GM19324 (cell line): ENCODE results near the gene MYO16.

Experiments used
- ATAC-seq: cut with Tn5 transposase; IDR thresholded peaks from one replicate; pipeline ENCODE4 v1.9.1; 2021; ENCODE audit warnings: mild to moderate bottlenecking, moderate library complexity; ENCODE audit not compliant: unreplicated experiment, low FRiP score

MYO16 gene

GRCh38 chr13:109160357-109160756, 530.9 kb downstream of the MYO16 start:
- ATAC-seq, result no peak

GRCh38 chr13:109160887-109161669, 531.7 kb downstream of the MYO16 start:
- ATAC-seq, result no peak

GRCh38 chr13:109162248-109163036, 533.0 kb downstream of the MYO16 start:
- ATAC-seq, result peak; percentile 93

- ATAC-seq, result peak; percentile 5
These were observed 533.6 kb downstream of the MYO16 start for GRCh38 chr13:109163037-109163379.

DNA sequence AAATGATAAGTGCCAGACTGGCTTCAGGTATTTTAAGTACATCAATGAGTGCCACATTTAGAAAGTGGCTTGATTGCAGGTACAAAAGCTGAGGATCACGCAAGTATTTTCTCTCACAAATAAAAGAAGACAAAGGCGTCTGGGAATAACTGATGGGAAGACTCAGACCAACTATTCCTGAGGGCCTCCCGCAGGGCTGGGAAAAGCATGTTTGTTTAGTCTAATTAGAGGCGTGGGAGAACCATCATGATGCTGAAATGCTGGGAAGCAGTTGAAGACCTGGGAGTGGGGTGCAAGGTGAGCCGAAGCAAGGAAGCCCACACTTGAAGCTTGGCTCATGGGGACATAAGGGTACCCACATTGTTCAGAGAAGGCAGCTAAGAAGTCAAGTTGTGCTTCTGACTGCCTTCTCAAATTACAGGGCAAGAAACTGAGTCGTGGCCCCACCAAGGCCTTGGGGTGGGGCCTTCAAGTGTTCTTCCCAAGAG, 536.0 kb downstream of the MYO16 start:
- ATAC-seq, result no peak

DNA sequence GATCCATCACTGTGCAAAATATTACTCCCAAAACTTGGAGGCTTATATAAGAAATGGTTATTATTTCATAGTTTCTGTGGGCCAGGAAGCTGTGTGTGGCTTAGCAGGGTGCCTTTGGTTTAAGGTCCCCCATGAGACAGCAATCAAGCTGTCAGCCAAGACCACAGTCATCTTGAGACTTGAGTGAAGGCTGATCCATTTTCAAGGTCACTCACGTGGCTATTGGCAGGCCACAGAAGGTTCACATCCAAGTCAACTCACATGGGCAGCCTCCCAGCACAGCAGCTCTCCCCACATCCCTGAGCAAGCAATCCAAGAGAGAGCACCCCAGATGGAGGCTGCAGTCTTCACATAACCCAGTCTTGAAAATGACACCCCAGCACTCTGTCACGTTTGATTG, 537.4 kb downstream of the MYO16 start:
- no peak for ATAC-seq

DNA sequence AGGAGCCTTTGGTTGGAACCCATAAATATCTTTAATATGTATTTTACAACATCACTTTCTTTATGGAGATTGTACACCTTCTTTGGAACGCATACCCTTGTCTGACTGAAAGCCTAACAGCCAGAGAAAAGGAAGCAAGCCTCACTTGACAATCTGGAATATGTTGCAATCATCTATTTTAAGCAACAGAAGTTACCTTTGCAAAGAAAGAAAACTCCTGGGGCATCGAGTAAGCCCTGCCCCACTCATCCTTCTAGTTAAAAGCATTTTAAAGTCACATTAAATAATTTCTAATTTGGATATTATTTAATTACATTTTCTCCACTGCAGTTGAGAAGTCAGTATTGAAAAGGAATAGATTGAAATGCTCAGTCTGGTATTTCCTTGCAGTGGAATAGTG, 542.7 kb downstream of the MYO16 start:
- ATAC-seq, result no peak

GRCh38 chr13:109175666-109176065, 546.3 kb downstream of the MYO16 start:
- no peak for ATAC-seq

DNA sequence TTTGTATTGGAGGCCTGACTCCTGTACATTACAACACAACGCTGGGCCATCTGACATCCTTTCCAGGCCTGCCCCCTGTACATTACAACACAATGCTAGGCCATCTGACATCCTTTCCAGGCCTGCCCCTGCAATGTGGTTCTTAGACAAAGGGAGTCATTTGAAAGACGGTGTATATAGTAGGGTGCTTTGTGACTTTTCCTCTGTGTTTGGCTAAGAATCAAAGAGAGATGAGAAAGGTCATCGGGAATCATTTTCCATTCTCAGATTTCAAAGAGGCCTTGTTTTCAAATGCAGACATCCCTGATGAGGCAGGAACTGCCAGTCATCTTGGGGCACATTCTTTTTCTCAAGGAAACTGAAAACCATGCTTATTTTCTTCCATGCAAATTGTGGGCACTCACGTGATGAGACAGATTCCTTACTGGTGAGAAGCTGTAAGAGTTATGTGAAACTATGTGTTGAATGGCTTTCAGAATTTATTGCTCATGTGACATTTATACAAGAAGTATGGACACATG, 551.6 kb downstream of the MYO16 start:
- ATAC-seq, result no peak

DNA sequence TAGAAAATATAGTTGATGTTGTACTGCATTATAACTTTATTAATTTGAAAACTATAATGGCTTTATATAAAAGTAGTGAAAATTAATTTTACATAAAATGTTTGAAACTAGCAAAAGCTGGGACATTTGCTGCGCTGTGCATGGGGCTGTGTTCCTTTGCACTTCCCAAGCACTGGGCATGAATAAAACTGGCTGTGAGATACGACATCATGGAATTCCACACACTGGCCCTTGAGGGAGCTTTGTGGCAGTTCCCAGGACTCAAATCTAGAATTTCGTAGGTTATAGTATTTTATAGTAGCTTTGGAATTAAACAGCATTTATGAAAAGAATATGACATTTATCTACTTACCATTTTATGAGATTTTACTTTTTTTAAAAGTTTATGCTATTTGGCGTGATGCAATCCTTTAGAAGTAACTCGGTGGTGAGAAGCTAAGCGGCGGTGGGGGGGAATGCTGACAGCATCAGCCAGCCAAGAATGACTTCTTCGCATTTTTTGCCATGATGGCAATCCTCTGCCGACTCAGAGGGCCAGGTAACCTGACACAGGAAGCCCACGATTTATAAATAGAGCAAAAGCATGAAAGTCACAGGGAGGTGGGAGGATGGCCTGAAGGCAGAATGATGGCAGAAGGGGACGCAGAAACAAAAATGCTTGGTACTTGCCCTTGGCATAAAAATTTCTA, 553.5 kb downstream of the MYO16 start:
- no peak for ATAC-seq

GRCh38 chr13:109191413-109191812, 562.0 kb downstream of the MYO16 start:
- ATAC-seq, result no peak

DNA sequence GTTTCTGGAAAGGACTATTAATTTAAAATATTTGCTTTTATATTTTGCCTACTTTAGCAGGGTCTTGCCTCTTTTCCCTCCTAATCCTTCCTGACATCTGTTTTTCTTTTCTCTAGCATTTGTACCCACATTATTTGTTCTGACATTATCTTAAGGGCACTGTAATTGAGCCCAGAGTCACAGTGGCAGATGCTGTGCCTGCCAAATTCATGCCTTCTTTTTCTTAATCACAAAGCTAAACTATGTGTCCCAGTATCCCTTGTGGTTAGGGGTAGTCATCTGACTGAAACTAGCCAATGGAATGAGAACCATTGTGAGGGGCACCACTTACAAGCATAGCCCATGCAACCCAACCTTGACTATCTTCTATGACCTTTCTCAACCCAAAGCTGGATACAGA, 562.9 kb downstream of the MYO16 start:
- no peak for ATAC-seq

DNA sequence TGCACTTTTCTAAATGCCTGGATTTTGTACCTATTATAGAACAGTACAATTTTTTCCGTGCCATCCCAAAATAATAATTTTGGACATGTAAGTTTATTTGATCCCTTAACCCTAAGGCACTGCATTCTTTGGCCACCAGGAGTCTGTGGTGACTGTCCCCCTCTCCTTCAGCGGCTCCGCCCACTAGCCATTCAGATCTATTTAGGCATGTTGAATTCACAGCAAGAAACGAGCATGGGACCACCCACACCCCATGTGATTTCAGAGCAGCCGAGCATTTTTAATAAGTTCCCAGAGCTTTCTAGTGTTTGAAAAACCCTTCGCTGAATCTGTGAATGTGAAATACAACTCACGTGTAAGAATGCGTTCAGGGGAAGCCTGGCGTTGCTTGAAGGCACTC, 567.5 kb downstream of the MYO16 start:
- ATAC-seq, result no peak

- ATAC-seq, result no peak
These were observed 569.2 kb downstream of the MYO16 start for GRCh38 chr13:109198585-109198984.

- ATAC-seq, result no peak
These were observed 569.9 kb downstream of the MYO16 start for GRCh38 chr13:109199280-109199679.

- no peak for ATAC-seq
These were observed 571.1 kb downstream of the MYO16 start for GRCh38 chr13:109200556-109200955.

- no peak for ATAC-seq
These were observed 574.2 kb downstream of the MYO16 start for GRCh38 chr13:109203587-109203986.

DNA sequence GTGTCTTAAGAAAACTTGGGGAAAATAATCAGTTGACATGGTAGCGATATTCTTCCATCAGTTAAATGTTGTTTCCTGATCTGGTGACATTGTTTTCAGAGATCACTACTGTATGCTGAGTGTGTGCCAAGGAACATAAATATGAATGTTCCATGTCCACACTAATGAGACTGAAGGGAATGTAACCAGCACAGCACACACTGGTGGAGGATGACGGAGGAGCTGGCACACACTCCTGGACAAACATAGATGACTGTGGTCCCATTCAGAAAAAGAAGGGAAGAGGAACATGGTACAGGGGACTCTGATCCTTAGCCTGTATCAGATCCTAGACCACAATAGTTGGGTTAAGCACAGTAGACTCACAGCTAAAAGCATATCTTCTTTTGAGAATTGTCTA, 574.8 kb downstream of the MYO16 start:
- ATAC-seq, result no peak

GRCh38 chr13:109204657-109205056, 575.2 kb downstream of the MYO16 start:
- ATAC-seq, result no peak

DNA sequence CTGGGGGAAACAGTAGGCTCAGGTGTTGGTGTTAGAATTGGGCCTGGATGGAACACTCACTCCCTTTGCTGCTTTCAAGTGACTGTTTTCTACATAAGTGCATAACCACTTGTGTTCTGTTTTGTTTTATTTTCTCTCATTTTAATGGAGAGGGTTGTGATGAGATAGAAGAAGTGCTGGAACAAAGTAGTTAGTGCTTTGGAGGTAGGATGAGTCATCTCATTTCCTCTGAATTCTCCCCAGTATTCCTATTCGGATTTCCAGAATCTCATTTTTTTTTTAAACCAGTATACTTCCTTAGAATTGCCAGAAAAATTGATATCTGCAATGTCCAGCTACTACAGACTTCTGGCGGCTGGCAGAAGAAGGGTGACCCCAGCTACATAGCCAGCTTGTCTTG, 575.9 kb downstream of the MYO16 start:
- no peak for ATAC-seq

GRCh38 chr13:109206616-109207015, 577.2 kb downstream of the MYO16 start:
- ATAC-seq, result no peak
